HG03159 (cell line): ENCODE results near the gene TTC24.
"Not testable (repeated sequence)": the region's sequence is repeated elsewhere in the genome, so short reads cannot be mapped to it uniquely, and the experiment has no call there.

Source experiments
- ATAC-seq: cut with Tn5 transposase; IDR thresholded peaks from one replicate; pipeline ENCODE4 v1.9.1; 2021; ENCODE audit warnings: mild to moderate bottlenecking, moderate library complexity; ENCODE audit not compliant: unreplicated experiment

TTC24 gene

DNA sequence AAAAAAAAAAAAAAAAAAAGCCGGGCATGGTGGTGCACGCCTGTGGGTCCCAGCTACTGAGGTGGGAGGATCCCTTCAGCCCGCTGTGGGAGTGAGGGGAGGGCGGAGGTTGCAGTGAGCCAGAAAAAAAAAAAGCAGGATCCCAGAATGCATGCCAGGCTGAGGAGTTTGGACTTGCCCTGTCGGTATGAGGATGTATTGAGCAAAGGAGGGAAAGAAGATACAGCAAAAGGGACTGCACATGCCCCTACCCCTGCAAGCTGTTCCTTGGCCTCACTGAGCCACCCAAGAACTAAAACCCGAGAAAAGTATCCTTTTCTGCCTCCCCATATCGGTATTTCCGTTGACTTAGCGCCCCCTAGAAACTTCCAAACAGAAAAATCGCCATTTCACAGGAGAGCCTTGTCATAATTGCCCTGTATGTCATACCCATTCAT, 23.1 kb downstream of the TTC24 start:
- no peak for ATAC-seq

DNA sequence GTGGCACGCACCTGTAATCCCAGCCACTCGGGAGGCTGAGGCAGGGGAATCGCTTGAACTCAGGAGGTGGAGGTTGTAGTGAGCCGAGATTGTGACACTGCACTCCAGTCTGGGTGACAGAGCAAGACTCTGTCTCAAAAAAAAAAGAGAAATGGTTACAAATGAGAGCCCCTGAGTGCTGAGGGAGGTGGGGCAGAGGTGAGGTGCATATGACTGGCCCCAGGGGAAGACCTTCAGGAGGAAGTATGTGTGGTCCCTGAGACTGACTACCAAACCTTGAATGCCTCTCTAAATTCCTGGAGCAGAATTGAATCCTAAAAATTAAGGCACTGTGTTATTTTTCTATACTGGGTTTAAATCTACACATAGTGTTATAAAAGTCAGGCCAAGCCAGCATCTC, 27.8 kb downstream of the TTC24 start:
- not testable (repeated sequence) for ATAC-seq

DNA sequence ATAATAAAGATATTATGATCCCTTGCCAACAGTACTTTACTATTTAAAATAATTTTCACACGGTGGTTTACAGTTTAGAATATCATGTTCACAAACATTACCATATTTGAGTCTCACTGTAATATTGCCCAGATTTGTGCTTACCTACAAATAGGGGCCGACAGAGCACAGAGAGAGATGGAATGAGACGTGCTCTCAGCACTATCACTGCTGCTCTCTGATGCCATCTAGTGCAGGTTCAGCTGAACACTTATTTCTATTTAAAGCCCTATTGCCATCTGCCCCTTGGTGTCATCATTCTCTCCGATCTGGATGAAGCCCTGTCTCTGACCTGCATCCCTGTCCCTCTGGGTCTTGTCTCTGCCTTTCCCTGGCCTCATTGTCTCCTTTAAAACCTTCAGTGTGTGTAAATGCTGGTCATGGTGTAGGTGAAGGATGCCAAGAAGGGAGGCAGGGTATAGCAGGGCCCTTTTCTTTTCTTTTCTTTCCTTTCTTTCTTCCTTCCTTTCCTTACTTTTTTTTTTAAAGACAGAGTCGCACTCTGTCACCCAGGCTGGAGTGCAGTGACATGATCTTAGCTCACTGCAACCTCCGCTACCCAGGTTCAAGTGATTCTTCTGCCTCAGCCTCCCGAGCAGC, 28.6 kb downstream of the TTC24 start:
- ATAC-seq, result no peak

DNA sequence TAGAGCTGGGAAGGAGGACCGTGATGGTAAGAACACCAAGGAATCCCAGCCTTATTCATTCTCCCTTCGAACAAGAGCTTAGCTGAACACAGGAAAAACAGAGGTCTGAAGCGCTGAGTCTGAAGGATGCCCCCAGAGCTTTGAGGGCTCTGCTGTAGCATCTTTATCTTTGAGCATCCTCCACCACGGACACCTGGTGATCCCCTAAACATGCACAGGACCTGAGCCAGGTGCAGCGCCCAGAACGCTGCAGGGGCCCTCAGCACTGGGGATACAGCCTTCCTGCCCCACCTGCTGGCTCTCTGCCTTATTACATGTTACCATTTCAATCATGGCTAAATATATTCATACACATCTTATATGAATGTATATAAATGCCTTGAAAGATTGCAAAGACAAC, 29.5 kb downstream of the TTC24 start:
- ATAC-seq, result no peak

DNA sequence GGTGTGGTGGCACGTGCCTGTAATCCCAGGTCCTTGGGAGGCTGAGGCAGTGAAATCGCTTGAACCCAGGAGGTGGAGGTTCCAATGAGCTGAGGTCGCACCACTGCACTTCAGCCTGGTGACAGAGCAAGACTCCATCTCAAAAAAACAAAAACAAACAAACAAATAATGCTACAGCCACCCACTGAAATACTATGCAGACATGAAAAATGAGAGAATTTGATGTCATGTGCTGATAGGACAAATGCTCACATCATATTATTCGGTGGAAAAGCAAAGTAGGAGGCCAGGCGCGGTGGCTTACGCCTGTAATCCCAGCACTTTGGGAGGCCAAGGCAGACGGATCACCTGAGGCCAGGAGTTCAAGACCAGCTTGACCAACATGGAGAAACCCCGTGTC, 30.5 kb downstream of the TTC24 start:
- not testable (repeated sequence) for ATAC-seq

DNA sequence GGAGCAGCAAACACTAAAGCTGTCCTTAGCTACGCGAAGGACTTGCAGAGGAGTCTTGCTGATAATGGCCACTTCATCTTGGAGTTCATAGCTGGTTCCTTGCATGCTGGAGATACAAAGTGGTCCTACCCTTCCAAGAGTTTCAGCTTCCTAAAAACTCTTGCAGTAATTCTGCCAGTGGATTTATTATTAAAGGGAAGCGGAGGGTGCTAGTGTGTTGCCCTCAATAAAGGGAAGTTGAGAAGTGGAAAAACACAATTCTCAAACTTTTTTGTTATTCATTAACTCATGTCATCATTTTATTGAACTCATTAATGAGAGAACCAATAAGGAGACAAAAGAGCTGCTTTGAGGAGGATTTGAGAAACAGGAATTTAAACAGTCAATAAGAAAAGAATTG, 33.1 kb downstream of the TTC24 start:
- ATAC-seq, result no peak

DNA sequence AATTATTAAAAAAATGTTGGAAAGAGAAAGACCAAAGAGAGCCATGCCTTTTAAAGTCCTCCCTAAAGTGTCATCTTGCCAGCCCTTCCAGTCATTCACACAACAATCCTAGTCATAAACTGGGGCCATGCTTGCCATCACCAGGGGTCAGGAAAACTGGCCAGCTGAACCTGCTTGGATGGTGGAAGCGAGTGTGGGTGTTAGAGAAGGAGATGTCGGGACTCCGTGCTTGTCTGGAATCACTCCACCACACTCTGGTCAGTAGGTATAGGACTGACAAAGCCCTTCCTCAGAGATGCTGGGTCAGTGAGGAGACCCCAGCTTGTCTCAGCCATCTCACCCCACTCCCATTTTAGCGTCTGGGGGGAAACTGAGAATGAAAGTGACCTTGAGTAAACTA, 36.4 kb downstream of the TTC24 start:
- ATAC-seq, result no peak

DNA sequence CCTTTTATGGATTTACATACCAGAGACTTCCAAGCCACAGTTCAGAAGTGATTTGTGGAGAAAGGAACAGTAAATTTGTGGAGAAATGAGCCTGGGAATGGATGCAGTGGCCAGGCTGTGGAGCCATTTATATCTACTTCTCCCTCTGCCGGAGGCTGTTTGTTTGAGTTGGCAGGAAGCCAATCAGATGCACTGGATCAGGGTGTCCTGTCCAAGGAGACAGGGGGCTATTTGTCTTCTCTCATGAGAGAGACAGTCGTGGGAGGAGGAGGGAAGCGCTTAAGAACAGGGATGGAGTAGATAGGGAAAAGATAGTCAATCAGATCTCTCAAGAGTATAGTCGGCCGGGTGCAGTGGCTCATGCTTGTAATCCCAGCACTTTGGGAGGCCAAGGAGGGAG, 36.9 kb downstream of the TTC24 start:
- ATAC-seq, result no peak

DNA sequence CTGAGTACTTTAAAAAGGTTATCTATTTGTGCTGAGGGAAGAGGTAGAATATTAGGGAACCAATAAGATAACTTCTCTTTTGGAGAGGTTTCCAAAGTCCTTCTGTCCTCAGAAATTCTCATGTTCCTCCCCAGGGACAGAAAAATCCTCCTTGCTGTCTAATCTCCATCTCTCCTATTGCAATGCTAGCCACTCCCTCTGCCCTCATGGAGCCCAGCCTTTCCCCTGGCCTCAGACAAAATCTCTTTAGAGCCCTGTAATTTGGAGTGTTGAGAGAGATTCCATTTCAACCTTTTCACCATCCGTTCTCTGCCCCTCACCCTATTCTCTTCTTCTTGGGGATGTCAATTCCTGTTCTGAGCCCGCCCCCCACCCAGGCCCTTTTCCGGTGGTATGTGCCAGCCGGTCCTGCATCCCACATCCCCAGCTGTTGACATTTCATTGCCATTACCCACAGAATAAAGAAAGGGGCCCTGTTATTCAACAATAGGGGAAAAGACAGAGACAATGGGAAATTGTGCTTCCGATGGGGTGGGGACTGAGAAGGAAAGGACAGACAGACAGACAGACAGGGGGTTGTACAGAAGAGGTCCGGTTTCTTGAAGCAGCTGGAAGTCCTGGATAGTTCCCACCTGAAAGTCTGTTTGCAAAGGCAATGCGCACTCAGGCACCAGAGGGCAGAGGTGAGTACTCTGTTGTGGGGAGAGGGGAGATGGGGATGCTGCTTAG, 39.5 kb downstream of the TTC24 start, which contains the start of gene HAPLN2:
Gene HAPLN2 (plus strand): TSS at position 563 of the 729 bp plus-strand sequence. CDS start 4,076 bp downstream, outside the sequence.
- ATAC-seq, result no peak

DNA sequence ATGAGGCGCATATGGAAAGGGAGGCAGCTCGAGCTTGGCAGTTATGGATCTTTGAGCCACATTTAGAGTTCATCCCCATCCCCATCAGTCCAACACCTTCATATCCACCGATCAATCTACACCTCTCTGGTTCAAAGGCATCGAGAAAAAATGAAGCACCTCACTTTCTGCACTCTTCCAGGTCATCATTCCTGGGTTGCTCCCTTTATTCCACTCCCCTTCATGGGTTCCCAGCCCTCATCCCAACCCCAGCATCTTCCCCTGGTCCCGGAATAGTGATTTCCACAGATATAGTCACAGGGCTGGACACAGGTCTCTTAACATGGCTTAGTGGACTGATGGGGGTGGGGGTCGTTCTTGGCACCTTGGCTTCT, 40.0 kb downstream of the TTC24 start:
- ATAC-seq, result no peak

DNA sequence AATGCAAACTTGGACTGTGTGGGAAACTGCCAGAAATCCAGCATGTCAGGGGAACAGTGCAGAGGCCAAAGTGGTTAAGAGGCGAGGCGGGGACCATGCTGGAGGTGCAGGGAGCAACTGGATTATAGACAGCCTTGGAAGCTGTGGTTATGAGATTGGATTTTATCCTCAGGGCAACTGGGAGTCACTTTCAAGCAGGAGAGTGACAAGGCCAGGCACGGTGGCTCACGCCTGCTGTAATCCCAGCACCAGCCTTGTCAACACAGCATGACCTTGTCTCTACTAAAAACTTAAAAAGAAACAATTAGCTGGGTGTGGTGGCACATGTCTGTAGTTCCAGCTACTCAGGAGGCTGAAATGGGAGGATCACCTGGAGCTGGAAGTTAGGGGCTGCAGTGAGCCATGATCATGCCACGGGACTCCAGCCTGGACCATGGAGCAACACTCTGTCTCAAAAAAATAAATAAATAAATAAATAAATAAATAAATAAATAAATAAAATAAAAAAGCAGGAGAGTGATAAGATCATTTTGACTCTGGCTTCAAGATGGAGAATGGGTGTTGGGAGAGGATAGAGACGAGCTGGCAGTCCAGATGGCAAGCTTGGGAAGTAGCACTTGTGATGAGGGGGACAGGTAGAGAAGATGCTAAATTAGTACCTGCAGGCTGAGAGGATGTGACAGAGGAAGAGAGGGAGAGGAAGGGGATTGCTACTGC, 43.2 kb downstream of the TTC24 start:
- no peak for ATAC-seq

DNA sequence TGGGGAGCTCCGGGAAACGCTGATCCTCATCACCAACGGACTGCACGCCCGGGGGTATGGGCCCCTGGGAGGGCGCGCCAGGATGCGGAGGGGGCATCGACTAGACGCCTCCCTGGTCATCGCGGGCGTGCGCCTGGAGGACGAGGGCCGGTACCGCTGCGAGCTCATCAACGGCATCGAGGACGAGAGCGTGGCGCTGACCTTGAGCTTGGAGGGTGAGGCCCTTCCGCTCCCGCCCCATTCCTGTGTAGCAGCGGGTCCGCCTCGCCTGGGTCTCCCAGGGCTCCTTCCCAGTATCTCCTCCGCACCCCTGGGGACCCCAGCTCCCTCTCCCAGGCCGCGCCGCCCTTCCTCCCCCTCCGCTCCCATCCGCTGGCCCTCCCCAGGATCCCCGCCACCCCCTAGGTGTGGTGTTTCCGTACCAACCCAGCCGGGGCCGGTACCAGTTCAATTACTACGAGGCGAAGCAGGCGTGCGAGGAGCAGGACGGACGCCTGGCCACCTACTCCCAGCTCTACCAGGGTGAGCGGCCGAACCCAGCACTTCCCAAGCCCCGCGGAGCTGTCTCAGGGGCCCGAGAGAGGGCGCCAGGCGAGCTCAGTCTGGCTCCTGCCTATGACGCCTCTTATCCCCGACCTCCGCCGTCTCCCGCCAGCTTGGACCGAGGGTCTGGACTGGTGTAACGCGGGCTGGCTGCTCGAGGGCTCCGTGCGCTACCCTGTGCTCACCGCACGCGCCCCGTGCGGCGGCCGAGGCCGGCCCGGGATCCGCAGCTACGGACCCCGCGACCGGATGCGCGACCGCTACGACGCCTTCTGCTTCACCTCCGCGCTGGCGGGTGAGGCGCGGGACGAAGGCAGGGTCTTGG, 44.7 kb downstream of the TTC24 start:
- ATAC-seq, result no peak

DNA sequence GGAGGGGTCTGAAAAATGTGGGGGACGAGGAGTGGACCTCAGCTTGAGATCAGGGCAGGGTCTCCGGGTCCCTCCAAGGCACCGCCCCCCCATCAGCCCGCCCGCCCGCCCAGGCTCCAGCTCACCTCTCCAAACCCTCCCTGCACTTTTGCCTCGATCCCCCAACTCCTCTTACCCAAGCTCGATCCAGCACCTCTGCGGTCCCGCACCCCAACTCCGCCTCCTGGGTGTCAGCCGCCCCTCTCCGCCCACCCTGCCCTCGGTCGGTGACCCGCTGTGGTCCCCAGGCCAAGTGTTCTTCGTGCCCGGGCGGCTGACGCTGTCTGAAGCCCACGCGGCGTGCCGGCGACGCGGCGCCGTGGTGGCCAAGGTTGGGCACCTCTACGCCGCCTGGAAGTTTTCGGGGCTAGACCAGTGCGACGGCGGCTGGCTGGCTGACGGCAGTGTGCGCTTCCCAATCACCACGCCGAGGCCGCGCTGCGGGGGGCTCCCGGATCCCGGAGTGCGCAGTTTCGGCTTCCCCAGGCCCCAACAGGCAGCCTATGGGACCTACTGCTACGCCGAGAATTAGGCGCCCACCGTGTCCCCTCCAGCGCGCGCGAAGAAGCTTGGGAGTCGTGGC, 45.4 kb downstream of the TTC24 start:
- ATAC-seq, result no peak

DNA sequence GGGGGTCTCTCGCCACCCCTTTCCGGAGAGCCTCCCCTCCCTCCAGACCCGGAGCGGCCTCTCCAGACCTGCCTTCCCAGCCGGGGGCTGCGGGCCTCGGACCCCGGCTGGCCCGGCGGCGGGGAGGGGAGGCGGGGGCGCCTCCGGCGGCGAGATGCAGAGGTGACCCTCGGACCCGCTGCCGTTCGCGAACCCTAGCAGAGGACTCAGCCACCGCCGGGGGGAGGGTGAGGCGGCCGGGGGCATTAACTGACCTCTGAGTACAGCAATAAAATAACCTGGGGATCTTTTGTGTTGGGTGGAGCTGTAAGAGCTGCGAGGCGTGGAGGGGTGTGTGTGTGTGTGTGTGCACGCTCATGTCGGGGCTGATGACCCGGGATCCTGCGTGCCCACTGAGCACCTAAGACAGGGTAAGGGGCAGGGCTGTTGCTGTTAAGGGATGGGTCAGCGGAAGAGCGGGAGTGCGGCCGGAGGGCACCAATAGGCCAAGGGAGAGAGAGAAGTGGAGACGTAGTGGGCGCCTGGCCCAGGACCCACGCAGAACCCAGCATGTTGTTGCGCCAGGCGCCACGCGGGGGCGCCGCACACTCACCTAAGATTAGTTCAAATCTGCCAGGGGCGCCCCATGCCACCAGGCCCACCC, 46.0 kb downstream of the TTC24 start:
- no peak for ATAC-seq

DNA sequence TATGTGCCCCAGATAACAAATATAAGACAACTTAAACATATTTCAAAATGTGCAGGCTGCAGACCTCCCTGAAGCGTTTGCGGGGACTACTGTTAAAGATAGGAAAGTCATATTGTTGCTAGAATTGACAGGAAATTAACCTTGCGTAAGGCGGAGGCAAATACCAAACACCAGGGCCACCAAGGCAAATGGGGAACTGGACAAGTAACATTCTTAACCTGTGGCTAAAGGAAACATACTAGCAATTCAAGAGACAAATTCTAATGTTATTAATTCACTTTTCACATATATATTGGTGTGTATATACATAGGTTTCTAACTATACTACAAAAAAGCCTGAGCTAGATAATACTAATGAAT, 46.5 kb downstream of the TTC24 start:
- ATAC-seq, result no peak

DNA sequence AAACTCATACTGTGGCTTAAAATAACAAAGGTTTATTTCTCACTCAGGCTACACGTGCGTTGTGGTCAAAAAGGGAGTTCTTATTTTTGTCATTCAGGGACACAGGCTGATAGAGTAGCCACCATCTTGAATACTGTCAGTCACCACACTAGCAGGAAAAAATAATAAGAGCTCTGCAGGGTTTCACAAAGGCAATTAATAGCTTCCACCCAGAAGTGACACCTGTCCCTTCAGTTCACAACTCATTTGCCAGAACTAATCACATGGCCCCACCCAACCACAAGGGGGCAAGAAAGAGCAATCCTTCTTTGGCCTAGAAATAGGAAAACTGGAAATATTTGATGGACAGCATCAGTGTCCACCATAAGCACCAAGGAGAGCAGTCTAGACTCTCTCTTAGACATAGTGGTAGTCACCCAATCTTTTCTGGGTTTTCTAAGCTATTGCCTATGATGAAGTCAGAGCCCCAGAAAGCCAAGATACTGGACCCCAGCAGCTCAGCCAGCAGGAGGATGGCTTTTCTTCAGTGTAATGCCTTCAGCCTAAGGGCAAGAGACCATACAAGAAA, 47.9 kb downstream of the TTC24 start:
- no peak for ATAC-seq

DNA sequence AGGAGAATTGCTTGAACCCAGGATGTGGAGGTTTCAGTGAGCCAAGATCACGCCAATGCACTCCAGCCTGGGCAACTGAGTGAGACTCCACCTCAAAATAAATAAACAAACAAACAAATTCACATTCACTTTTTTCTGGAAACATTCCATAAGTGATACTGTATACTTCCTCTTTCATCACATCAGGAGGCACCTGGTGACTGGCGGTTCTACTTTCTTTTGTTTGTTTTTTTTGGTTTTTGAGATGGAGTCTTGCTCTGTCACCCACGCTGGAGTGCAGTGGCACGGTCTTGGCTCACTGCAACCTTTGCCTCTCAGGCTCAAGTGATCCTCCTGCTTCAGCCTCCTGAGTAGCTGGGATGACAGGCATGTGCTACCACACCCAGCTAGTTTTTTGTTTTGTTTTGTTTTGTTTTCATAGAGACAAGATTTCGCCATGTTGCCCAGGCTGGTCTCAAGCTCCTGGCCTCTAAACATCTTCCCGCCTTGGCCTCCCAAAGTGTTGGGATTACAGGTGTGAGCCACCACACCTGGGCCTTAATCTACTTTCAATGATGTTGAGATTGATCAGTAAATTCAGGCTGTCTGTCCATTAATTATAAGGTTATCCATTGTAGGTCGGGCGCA, 50.4 kb downstream of the TTC24 start:
- ATAC-seq, result no peak

DNA sequence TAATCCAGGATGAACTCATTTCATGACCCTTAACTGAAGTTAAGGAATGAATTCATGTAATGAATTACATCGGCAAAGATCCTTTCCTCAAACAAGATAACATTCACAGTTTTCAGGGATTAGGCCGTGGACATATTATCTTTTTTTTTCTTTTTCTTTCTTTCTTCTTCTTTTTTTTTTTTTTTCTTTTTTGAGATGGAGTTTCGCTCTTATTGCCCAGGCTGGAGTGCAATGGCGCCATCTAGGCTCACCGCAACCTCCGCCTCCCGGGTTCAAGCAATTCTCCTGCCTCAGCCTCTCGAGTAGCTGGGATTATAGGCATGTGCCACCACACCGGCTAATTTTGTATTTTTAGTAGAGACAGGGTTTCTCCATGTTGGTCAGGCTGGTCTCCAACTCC, 51.6 kb downstream of the TTC24 start:
- not testable (repeated sequence) for ATAC-seq

DNA sequence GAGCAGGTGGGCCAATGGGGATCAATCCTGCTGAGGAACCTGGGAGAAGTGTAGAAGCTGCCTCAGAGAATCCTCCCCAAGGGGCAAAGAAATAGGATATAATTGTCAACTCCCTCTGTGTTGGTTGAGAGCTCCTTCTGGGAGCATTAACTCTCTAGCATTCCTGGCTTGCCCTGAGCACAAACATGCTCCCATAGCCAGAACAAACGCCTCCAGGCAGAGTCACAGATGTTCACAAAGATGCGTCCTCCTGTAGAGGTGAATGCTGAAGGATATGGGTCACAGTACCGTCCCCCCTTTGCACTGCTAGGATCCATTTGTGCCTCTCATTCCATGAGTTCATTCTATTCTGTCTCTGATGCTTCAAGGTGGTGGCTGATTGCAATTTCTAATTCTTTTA, 52.8 kb downstream of the TTC24 start:
- ATAC-seq, result no peak
